ENCODE measurements around the gene GSG1L.
"Not testable (repeated sequence)": the region's sequence is repeated elsewhere in the genome, so short reads cannot be mapped to it uniquely, and the experiment has no call there.

The GSG1L gene

DNA sequence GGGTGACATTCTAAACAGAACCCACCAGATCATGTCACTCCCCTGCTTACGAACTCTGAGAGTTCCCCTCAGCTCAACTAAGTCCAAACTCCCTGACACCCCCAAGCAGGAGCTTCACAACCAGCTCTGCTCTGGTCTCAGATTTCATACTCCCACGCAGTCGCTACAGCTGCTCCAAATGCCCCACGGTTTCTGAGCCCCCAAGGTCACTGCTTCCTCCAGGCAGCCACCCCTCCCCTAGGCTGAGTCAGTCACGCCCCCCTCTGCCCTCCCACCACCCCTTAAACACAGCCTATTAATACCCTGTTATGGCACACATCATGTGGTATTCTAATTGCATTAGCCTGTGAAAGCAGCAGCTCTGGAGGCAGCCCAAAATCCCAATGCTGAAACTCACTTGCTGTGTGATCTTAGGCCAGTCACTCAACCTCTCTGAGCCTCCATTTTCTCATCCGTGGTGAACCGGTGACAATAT, 51.5 kb downstream of the GSG1L start:
- no peak for DNase-seq

DNA sequence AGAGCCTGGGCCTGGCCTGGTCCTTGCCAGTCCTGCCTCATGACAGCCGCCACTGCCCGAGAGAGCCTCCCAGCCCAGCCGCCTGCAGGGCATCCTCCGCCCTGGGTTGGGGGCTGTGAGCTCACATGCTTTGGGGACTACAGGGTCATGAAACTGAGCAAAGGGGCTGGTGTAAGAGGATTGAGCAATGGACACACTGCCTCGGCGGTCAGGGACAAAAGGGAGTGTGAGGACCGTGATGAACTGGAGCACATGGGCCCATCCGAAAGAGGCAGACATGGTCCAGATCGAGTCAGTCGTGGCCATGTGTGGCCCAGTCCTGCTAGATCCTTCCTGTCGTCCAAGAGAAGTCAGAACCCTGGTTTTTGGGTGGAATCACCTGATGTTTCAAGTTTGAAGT, 52.3 kb downstream of the GSG1L start:
- no peak for DNase-seq

- no peak for DNase-seq
These were observed 52.8 kb downstream of the GSG1L start for GRCh38 chr16:28010671-28011070.

DNA sequence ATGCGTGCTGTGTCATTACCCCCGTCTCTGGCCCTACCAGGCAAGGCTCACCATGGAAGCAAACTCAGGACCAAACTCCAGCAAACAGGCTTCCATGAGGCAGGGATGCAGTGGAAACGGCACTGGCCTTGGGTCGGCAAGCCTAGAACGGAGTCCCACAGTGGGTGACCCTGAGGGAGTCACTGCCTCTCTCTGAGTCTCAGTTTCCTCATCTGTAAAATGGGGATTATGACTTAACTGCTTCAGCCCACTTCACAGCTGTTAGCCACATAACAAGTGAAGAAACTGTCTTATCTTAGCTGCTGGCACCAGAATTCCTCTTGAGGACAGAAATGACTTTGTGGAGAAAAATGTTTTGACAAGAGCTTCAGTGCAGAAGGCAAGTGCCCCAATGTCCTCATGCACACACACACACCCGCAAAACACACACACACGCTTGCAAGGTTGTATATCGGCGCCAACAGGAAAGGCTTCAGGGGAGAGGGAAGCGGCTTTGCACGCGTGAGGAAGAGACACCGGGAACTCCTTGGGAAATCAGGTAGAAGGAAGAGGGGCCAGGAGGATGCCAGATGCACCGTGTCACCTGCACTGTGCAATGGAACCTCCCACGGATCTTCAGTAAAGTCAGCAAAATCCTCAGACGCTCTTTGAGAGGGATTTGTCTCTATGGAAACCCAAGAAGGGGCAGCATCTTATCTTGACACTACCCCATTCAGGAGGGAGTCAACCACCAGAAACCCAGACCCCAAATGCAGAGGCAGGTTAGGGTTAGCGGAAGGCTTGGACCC, 53.7 kb downstream of the GSG1L start:
- no peak for DNase-seq

- no peak for DNase-seq
These were observed 59.6 kb downstream of the GSG1L start for GRCh38 chr16:28003923-28004322.

- DNase-seq: no peak
These were observed 60.3 kb downstream of the GSG1L start for GRCh38 chr16:28003021-28003865.

DNA sequence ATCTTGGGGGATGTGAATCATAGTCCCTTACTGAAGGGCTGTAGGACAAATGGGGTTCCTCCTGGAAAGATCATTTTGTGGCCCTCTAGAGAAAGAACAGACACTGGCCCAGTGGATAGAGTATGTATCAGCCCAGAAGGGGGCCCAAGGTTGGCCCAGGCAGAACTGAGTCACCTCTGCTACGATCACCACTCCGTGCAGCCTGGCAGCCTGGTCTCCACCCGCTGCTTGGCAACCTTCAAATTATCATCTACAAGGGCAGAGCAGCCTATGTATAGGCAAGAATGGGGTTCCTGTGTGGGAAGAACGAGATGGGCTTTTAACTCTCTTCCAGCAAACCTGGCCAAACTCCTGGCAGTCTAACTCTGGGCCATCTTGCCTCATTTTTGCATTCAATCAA, 61.9 kb downstream of the GSG1L start:
- DNase-seq: no peak

- no peak for DNase-seq
These were observed 62.3 kb downstream of the GSG1L start for GRCh38 chr16:28001184-28001583.

DNA sequence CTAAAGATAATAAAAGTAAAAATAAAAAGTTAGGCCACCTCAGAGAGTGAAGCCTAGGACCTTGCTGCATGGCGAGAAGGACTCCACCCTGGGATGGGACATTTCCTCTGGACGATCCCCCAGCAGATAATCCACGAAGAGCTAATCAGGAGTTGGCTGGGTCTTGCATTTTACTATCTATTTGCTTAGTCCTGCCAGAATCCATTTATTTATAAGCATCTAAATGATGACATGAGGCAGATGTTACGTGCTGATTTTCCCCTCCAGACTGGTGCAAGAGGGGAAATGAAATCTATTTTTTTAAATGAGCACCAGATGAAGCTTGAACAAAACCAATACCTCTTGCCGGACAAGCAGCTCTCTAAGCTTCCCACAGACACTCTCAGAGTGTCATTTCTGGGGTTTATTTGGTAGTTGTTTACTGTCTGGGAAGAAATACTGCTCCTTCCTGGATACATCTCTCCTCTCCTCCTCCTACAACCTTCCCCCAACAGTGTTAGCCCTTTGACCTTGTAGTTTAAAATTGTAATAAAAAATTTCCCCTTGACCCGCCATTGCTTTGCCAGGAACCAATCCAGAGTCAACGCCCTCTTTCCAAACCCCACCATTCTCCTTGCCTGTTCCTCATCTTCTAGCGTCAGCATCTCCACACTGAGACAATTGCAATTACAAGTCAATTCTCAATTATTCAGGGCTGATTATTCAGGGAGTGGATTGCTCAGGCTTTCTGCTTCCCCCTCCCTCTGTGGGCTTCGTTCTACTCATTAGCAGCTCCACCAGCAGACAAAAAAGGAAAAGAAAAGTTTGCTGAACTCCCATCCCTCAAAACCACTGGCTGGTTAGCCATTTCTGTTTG, 63.0 kb downstream of the GSG1L start:
- DNase-seq: no peak

- DNase-seq: no peak
These were observed 63.8 kb downstream of the GSG1L start for GRCh38 chr16:27999687-28000086.

GRCh38 chr16:27995378-27995777, 68.1 kb downstream of the GSG1L start:
- DNase-seq: no peak

DNA sequence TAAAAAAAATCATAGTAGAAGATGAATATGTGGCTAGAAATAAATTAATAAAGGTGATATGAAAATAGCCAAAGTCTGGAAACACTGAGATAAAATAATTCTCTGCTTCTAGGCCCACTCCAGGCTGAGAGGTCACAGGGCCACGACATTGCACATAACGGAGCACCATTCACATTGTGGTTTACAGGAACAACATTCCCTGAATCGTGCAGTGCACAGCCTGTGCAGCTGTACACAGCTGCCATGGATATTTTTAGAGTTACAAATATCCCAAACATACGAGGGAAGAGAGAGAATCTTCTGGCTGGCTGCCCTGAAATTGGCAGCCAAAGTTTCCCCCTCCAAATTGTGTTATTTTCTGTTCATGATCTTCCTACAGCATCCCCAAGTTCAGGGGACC, 68.8 kb downstream of the GSG1L start:
- no peak for DNase-seq

- DNase-seq: no peak
These were observed 69.9 kb downstream of the GSG1L start for GRCh38 chr16:27993587-27993986.

- DNase-seq: no peak
These were observed 71.6 kb downstream of the GSG1L start for GRCh38 chr16:27991876-27992275.

GRCh38 chr16:27985981-27986380, 77.5 kb downstream of the GSG1L start:
- no peak for DNase-seq

DNA sequence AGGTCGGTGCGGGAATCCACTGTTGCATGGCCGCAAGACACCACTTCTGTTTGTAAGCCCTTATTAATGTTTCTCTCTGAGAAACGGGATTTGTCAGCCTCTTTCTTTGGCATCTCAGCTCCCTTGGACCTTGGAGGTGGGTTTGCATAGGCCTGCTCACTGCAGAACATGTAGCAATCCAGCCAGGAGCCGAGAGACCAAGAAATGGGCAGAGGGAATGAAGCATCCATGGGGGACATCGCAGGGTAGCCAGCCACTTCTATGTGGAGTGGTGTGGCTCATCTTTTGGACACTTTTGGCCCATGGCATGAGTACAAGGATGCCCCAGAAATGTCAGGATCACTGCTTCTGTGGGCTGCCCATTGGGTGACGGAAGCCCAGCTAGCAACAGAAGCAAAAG, 79.4 kb downstream of the GSG1L start:
- DNase-seq: no peak

- DNase-seq: no peak
These were observed 80.3 kb downstream of the GSG1L start for GRCh38 chr16:27983244-27983643.

DNA sequence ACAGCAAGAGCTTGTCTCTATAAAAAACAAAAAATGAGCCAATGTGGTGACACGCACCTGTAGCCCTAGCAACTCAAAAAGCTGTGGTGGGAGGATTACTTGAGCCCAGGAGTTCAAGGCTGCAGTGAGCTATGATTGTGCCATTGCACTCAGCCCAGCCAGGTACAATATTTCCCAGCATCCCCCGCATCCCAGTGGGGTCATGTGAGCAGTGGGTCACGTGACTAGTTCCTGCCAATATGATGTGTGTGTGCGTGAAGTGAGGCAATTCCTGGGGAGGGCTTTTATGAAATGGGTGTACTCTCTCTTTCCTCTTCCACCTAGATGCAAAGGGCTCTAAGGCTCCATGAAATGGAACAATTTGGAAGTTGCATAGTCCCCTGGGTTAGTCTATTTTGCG, 81.3 kb downstream of the GSG1L start:
- DNase-seq: no peak

DNA sequence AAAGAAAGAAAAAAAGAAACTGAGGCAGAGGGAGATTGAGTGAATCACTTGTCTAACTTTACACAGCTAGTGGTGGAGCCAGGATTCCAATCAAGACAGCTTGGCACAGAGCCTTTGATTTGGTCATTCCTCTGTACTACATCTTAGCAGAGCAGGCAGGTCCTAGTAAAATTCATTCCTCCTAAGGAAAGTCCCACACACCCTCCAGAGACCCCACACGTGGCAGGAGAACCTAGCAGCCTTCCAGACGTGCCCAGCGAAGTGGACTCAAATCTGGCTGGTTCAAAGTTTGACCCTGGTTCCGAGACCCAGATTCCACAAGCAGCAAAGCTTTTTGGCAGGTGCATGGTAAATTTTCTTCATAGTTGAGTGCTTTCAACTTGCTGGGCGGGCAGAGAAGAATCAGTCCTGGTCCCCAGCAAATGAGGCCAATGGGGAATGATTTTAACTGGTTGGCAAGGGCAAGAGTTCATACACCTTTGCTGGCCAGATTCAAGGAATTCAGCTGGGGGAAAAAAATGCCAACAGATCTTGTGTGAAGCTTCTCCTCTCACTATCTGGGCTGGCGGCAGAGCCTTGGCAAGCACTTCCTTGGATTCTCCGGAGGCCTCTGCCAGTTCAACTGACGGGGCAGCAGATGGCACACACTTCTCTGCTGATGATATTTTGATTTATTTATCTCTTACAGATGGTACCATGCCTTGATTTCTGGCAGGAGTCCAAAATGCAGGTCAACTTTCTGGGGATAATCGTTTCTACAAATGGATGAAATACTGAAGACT, 82.4 kb downstream of the GSG1L start:
- DNase-seq: no peak

DNA sequence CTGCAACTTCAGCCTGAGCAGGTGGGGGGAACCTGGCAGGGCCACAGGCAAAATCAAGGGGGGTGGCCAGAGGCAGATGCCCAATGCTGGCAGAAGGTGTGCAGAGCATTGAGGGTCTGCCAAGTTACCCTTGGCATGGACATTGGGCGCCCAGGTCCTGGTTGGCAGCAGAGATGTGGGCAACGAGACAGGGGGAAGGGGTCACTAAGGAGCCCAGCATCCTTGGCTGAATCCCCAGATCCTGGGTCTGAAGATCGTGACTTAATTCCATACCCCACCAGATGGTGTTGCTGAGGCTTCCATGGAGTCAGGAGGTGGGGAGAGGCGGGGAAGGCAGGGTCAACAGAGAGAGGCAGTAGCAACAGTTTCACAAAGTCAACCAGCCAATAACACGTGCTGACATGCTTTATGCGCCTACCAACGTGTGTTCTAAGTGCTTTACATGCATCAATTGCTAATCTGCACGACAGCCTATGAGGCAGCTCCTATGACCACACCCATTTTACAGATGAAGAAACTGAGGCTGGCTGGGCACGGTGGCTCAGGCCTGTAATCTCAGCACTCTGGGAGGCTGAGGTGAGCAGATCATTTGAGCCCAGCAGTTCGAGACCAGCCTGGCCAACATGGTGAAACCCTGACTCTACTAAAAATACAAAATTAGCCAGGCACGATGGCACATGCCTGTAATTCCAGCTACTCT, 83.3 kb downstream of the GSG1L start:
- DNase-seq: no peak

GRCh38 chr16:27979668-27980067, 83.8 kb downstream of the GSG1L start:
- DNase-seq: not testable (repeated sequence)

DNA sequence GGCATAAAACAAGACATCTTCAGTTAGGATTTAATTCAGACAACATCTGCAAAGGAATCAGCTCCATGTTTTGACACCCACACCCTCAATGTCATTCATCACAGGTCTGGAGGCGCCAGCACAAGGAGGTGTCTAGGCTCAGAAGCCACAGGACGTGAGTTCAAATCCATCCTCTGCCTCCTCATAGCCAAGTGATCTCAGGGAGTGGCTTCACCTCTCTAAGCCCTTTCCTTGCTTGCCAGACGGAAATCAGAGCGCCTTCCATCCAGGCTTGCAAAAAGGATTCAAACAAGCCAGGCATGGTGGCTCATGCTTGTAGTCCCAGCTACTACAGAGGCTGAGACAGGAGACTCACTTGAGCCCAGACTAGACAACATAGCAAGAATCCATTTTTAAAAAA, 84.6 kb downstream of the GSG1L start:
- DNase-seq: no peak
